OCI-LY1 (cell line): Measurements from ENCODE around the gene NFKBIZ.
A peak's percentile ranks its signal among the peaks of the same experiment; 100 is the strongest.

Experiments
- H2AFZ ChIP-seq: fragments of 200-600 bp; sonication (generic), shearing (Covaris generic); 2 replicates; pipeline ENCODE4 v1.6.0; 2014; ENCODE audit warnings: antibody characterized with exemption, mild to moderate bottlenecking, low read length
- H3F3A ChIP-seq: fragments of 200-600 bp; sonication (generic), shearing (Covaris generic); 2 replicates; pipeline ENCODE4 v1.6.0; 2014; ENCODE audit warnings: mild to moderate bottlenecking, antibody characterized with exemption, low read length, moderate library complexity; ENCODE audit not compliant: insufficient read depth
- H3K27ac ChIP-seq: fragments of 200-600 bp; sonication (generic); 2 replicates; pipeline ENCODE4 v1.5.1; 2014; ENCODE audit warnings: low read length, mixed run types, mild to moderate bottlenecking, low read depth; ENCODE audit not compliant: poor library complexity, severe bottlenecking
- H3K27me3 ChIP-seq: fragments of 200-600 bp; sonication (generic); 2 replicates; pipeline ENCODE4 v1.6.0; 2014; ENCODE audit warnings: antibody characterized with exemption, mild to moderate bottlenecking, low read length, moderate library complexity; ENCODE audit not compliant: insufficient read depth
- H3K36me3 ChIP-seq: fragments of 200-600 bp; sonication (generic); 2 replicates; pipeline ENCODE4 v1.6.1; 2014; ENCODE audit warnings: mild to moderate bottlenecking, antibody characterized with exemption, low read length, moderate library complexity, mixed read lengths; ENCODE audit not compliant: insufficient read depth
- H3K4me1 ChIP-seq: fragments of 200-600 bp; sonication (generic); 2 replicates; pipeline ENCODE4 v1.5.1; 2014; ENCODE audit warnings: mild to moderate bottlenecking, low read length, moderate library complexity; ENCODE audit not compliant: insufficient read depth, severe bottlenecking
- H3K4me2 ChIP-seq: fragments of 200-600 bp; sonication (generic), shearing (Covaris generic); 2 replicates; pipeline ENCODE4 v1.6.1; 2014; ENCODE audit warnings: low read length
- H3K4me3 ChIP-seq: fragments of 200-600 bp; sonication (generic); 2 replicates; pipeline ENCODE4 v1.5.1; 2014; ENCODE audit warnings: low read length, low read depth, mild to moderate bottlenecking, mixed read lengths; ENCODE audit not compliant: poor library complexity, severe bottlenecking
- H3K79me2 ChIP-seq: fragments of 200-600 bp; shearing (Covaris generic); 2 replicates; pipeline ENCODE4 v1.6.1; 2016; ENCODE audit warnings: mixed run types, low read length, mixed read lengths; ENCODE audit not compliant: insufficient read depth
- H3K9ac ChIP-seq: fragments of 200-600 bp; sonication (generic), shearing (Covaris generic); 2 replicates; pipeline ENCODE4 v1.6.1; 2014; ENCODE audit warnings: mild to moderate bottlenecking, low read length, mixed read lengths
- H3K9me2 ChIP-seq: fragments of 200-600 bp; sonication (generic), shearing (Covaris generic); 2 replicates; pipeline ENCODE4 v1.6.1; 2014; ENCODE audit warnings: low read depth, mild to moderate bottlenecking, low read length, mixed read lengths
- H3K9me3 ChIP-seq: fragments of 200-600 bp; shearing (Covaris generic); 2 replicates; pipeline ENCODE4 v1.6.1; 2014; ENCODE audit warnings: low read length, mixed read lengths
- H4K20me1 ChIP-seq: fragments of 200-600 bp; sonication (generic), shearing (Covaris generic); 2 replicates; pipeline ENCODE4 v1.6.0; 2016; ENCODE audit warnings: mild to moderate bottlenecking, low read length; ENCODE audit not compliant: insufficient read depth
- CTCF ChIP-seq: fragments of 200-600 bp; sonication (generic), shearing (Covaris generic); IDR thresholded peaks from 2 replicates; pipeline ENCODE4 v1.5.1; 2017; ENCODE audit warnings: mild to moderate bottlenecking, antibody characterized with exemption, low read length, moderate library complexity, mixed read lengths
- EZH2 ChIP-seq: fragments of 200-600 bp; sonication (generic), shearing (Covaris generic); IDR thresholded peaks from 2 replicates; pipeline ENCODE4 v1.8.0; 2017; ENCODE audit warnings: borderline replicate concordance, mixed run types, mild to moderate bottlenecking, antibody characterized with exemption, low read length, moderate library complexity, mixed read lengths

Gene NFKBIZ

GRCh38 chr3:101803173-101803782, 46.0 kb upstream of the NFKBIZ start:
- no peak overlapping the region for H3K4me2 ChIP-seq
- H3F3A ChIP-seq = no peaks in the 10 kb centered on the region
- H3K4me3 ChIP-seq = no peak overlapping the region
- no peaks in the 10 kb centered on the region for H3K9me3 ChIP-seq
- no peak overlapping the region for H2AFZ ChIP-seq
- no peak overlapping the region for H3K27ac ChIP-seq
- H3K9me2 ChIP-seq = no peaks in the 10 kb centered on the region
- no peak overlapping the region for H3K9ac ChIP-seq
- peaks cover 18% of the 10 kb centered on the region for H3K36me3 ChIP-seq
- no peaks in the 10 kb centered on the region for H3K27me3 ChIP-seq
- no peaks in the 10 kb centered on the region for H3K79me2 ChIP-seq
- H3K4me1 ChIP-seq = no peaks in the 10 kb centered on the region
- no peaks in the 10 kb centered on the region for H4K20me1 ChIP-seq
- peak; percentile 90 for TF ChIP-seq CTCF
- no peak for TF ChIP-seq EZH2

GRCh38 chr3:101803939-101804338, 45.4 kb upstream of the NFKBIZ start:
- H3K4me3 ChIP-seq = no peak overlapping the region
- no peak overlapping the region for H3K9ac ChIP-seq
- H3K27me3 ChIP-seq = no peaks in the 10 kb centered on the region
- H4K20me1 ChIP-seq = no peaks in the 10 kb centered on the region
- H3K4me2 ChIP-seq = no peak overlapping the region
- TF ChIP-seq EZH2 (no peak), CTCF (no peak)
- no peaks in the 10 kb centered on the region for H3K4me1 ChIP-seq
- no peaks in the 10 kb centered on the region for H3K79me2 ChIP-seq
- peaks cover 18% of the 10 kb centered on the region for H3K36me3 ChIP-seq
- no peaks in the 10 kb centered on the region for H3K9me3 ChIP-seq
- no peak overlapping the region for H3K27ac ChIP-seq
- H3K9me2 ChIP-seq = no peaks in the 10 kb centered on the region
- H2AFZ ChIP-seq = no peak overlapping the region
- H3F3A ChIP-seq = no peaks in the 10 kb centered on the region

- Histone ChIP-seq H2AFZ (no peak overlapping the region), H3K9me2 (no peaks in the 10 kb centered on the region), H3K27ac (no peak overlapping the region), H3K4me3 (no peak overlapping the region), H3K36me3 (peaks cover 12% of the 10 kb centered on the region), H3K4me2 (no peak overlapping the region), H3K27me3 (no peaks in the 10 kb centered on the region), H3K9me3 (no peaks in the 10 kb centered on the region), H4K20me1 (no peaks in the 10 kb centered on the region), H3K4me1 (peaks cover 4% of the 10 kb centered on the region), H3F3A (no peaks in the 10 kb centered on the region), H3K79me2 (no peaks in the 10 kb centered on the region), H3K9ac (no peak overlapping the region)
- TF ChIP-seq CTCF = no peak
- no peak for TF ChIP-seq EZH2
Observed at GRCh38 chr3:101806491-101806890, 42.8 kb upstream of the NFKBIZ start.
